Stimulated activated CD8-positive, alpha-beta memory T cell treated with anti-CD3 and anti-CD28 coated beads, Interleukin-2, amount 100 ng/mL, for 48 hours (primary cell): ENCODE results near the gene ACADSB.
A peak's percentile ranks its signal among the peaks of the same experiment; 100 is the strongest.

Experiments used
- DNase-seq, 2 donors: peaks; one replicate each; pipeline ENCODE4 v3.0.0-alpha.2; 2020; ENCODE audit warnings: low read depth in 2 of 2

ACADSB gene

DNA sequence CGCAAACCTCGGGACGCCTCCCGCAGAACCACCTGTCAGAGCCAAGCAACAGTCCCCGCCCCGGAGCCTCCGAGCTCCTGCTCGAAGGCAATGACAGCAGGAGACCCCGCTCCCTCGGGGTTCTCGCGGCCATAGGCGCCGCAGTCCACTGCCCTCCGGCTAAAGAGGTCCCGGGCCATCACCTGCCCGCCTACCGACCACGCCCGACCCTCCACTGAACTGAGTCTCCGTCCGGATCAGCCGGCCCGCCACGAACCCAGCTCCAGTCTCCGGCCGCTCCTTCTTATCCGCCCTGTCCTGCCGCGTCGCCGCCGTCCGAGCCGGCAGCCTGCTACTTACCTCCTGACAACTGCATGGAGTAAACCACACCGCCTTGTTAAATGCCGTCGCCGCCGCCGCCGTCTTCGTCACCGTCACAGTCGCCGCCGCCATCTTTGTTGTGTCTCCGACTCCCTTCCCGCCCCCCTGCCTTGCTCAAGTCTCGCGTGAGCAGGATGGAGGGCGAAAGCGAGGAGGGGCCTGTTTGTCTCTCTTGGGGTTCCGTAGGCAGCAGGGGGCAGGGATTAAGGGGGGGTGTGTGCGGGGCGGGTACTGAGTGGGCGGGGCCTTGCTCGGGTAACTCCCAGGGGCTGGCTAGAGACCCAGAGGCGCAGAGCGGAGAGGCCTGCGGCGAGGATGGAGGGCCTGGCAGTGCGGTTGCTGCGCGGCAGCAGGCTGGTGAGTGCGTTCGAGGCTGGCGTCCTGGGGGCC lies at the start of gene ACADSB, which contains the start of gene IKZF5:
TSS of gene ACADSB (plus strand) at position 652 of the 750 bp plus-strand sequence. CDS start at position 676, 24 bp downstream.
TSS of gene IKZF5 (minus strand) at position 441 of the 750 bp plus-strand sequence. CDS start 10,170 bp downstream, outside the sequence.
- peak; percentile 86 to 87 for DNase-seq

DNA sequence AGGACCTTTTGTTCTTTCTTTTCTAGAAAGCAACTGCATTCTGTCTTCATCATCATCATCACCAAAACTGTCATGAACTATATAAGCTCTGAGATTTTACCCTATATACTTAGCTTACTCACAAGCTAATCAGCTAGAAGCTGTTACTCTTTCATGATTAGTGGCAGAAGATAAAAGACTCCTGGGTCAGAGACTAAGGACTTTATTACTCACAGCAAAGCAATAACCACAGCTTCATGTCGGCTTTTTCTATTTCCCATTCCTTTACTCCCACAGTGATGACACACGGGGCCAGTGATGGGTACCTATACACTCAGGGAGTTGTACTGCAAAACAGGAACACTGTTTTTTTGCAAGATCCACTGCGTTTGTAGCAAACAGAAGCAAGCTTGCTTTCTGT lies 46.4 kb upstream of the ACADSB start:
- no peak for DNase-seq

DNA sequence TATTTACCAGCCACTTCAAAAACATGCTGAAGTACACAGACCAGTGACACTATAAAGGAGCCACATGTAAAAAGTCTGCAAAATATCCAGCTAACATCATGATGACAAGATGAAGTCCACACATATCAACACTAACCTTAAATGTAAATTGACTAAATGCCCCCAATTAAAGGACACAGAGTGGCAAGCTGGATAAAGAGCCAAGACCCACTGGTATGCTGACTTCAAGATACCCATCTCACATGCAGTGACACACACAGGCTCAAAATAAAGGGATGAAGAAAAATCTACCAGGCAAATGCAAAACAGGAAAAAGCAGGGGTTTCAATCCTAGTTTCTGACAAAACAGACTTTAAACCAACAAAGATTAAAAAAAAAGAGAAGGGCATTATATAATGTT lies 41.9 kb upstream of the ACADSB start:
- no peak for DNase-seq

DNA sequence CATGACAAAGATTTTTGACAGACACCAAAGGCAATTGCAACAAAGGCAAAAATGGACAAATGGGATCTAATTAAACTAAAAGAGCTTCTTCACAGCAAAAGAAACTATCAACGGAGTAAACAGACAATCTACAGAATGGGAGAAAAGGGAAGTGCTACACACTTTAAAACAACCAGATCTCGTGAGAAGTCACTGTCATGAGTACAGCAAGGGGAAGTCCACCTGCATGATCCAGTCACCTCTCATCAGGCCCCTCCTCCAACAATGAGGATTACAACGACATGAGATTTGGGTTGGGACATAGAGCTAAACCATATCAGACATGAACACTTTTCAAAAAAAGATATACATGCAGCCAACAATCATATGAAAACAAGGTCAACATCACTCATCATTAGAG lies 40.1 kb upstream of the ACADSB start:
- DNase-seq: no peak

DNA sequence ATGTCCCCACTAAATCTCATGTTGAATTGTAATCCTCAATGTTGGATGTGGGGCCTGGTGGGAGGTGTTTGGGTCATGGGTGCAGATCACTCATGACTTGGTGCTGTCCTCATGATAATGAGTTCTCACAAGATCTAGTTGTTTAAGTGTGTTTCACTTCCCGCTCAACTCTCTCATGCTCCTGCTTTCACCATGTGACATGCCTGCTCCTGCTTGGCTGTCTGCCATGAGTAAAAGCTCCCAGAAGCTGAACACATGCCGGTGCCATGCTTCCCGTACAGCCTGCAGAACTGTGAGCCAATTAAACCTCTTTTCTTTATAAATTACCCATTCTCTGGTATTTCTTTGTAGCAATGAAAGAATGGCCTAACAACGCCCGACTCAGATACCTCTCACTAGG lies 34.8 kb upstream of the ACADSB start:
- DNase-seq: no peak

DNA sequence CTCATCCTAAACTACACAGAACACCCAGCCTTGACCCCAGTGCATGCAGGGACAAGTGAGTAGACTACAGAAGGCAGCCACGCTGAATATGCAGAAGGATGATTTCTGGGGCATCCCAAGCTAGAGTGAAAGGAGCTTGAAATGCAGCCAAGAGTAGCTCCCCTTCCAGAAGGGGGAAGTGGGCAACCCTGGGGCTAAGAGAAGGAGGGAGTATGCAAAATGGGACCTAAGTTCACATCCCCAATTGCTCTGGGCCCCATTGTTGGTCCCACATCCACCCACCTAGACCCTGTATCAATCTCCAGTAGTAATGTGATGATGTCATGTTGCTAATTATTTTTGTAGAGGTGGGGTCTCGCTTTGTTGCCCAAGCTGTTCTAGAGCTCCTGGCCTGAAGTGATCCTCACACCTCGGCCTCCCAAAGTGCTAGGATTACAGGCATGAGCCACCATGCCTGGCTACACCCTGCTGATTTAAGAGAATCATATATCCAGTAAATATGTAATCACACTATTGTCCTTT lies 34.2 kb upstream of the ACADSB start:
- no peak for DNase-seq

DNA sequence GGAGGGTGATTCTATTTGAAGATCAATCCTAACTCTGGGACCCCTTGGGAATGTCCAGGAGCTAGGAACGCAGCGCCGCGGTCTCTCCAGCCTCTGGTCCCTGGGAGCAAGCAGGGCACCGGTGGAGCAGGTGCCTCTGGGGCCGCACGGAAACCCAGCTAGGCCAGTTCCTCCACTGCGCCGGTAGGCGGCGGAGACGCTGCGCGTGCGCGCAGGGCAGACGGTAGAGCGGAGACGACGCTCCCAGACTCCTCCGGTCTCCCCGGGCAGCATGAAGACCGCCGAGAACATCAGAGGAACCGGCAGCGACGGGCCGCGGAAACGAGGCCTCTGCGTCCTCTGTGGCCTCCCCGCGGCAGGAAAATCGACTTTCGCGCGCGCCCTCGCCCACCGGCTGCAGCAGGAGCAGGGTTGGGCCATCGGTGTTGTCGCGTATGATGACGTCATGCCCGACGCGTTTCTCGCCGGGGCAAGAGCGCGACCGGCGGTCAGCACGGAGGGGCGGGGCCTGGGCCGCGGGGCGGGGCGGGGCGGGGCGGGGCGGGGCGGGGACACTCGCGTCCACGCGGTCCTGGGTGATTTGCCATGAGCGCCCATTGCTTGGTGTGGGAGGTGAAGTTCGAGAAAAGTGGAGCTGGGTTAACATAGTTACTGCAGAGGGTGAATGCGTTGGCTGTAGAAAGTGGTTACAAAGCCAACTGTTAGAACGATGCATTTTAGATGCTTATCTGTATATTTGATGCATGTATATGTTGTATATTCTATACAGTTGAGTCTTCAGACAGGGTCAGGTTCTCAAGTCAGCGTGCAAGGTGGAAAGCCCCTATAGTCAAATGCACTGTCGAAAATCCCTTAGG lies 28.4 kb upstream of the ACADSB start, which contains the start of gene PSTK:
TSS of gene PSTK (plus strand) at position 193 of the 857 bp plus-strand sequence. CDS start at position 272, 79 bp downstream.
- DNase-seq: peak; percentile 81 to 82

DNA sequence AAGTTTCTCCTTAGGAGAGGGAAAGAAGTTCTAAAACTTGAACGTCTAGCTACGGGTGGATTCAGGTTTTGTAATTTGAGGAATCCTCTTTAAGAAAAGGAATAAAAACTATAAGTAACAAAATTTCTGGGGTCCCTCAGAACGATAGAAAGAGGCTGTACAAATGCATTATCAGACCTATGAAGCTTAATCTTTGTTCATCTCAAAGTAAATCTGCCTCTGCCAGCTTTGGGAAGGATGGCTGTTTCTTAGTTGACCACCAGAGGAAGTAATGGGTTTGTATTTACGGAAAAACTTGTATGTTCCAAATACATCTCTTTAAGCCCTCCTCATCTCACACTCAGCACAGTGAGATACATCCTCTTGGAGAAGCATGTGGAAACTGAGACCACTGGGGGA lies 27.7 kb upstream of the ACADSB start:
- no peak for DNase-seq

DNA sequence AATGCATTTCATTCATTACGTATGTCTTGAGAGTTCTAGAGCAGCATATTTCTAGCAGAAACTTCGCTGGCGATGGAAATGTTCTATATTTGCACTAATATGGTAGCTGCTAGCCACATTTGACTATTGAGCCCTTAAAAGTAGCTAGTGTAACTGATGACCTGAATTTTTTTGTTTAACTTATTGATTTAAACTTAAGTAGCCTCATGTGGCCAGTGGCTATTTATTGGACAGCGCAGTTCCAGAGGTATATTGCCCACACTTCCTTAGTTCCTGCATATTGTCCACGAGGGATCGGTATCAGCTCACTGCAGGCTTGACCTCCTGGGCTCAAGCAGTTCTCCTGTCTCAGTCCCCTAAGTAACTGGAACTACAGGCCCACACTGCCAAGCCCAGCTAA lies 24.9 kb upstream of the ACADSB start:
- DNase-seq: no peak

DNA sequence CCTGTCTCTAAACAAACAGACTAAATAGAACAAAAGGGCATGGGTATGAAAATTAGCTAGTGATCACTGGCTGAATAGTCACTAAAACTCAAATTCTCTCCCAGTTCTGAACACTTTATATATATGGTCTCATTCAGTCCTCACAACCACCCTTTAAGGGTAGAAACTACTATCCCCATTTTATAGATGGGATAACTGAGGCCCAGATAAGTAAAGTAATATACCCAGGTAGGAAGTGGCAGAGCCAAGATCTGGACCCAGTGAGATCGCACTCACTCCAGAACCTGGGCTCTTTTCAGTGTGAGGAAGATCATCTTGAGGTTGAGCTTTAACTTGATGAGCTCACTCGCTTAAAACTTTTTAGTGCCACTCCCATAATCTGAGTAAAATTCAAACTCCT lies 24.1 kb upstream of the ACADSB start:
- no peak for DNase-seq

DNA sequence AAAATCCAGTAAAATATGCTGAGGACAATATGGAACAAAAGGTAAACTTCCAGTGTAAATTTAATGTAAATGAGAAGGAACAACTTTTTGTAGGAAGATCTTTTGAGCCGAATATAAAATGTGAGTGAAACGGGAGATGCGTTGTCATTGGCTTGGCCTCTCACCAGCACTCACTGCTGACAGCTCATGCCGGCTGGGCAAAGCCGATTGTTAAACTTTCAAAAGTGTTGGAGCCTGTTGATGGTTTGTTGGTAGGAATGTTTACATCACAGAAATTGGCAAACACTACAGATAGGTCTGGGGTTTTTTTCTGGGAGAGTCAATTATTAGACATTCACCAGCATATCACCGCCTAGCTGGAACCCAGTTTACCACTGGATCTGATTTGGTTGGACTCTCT lies 22.5 kb upstream of the ACADSB start:
- no peak for DNase-seq

DNA sequence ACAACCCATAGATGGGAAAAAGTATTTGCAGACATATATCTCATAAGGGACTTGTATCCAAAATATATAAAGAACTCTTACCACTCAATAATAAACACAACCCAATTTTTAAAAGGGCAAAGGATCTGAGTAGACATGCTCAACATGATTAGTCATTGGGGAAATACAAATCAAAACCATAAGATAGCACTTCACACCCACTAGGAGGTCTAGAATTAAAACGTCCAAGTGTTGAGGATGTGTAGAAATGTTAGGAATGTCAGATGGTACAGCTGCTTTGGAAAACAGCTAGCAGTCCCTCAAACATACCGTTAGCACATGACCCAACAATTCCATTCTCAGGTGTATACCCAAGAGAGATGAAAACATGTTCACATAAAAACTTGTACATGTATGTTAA lies 20.3 kb upstream of the ACADSB start:
- DNase-seq: no peak

DNA sequence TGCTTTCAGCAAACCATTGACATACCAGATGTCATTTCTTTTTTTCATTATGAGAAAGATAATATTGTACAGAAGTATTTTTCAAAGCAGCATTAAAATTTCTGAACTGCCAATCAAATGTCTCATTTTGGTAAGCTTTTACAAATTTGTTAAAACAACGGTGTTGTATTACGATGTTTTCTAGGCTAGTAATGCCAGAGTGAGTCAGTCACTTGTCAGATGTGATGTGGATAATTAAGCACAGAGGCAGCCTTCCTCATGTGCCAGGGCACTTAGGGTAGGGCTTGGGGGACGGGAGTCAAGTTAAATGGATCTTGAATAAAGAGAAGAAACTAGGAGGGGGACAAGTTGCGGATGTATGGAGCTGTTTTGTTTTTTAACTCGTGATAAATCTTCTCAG lies 18.5 kb upstream of the ACADSB start:
- DNase-seq: no peak

DNA sequence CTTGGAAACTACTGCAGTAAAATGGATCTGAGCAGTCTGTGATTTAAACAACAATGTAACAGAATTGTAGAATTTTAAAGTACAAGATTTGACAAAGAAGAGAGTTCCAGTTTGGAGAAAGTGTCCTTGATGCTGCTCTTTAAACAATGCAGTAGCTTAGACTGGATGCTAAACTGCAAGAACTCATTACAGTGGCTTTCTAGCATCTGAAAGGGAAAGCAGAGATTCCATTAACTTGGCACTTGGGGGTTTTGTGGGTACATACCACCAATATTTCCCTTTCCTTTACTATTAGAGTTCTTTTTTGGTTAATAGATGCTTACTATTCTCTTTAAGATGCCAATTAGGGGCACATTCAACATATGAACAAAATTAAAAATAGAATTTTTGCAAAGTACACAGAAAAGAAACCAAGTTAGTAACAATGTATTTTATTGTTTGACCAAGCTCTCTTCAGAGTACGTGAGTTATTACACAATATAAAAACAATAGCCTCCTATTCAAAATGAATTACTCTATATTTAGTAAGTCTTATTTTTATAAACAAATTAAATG lies 16.7 kb upstream of the ACADSB start:
- no peak for DNase-seq

DNA sequence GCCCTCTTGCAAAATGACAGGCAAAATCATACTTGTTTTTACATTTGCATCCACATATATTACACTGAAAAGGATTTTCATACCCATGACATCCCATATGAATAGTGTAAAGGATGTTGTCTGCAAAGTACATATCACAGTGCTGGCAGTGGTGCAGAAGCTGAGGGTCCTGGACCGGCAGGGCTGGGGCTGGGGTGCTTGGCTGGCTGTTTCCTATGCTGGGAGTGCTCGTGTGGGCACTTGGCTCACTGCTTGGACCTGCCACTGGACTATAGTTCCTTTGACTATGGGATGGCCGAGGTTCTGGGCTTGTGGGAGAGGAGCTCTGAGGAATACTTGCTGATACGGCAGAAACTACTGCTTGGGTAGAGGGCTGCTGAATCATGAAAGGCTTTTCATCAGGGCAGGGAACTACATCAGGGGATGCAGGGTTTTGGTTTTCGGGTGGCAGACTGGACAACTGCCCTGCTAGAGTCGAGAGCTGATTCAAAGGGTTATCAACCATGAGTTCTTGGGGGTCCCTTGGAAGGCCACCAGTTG lies 14.9 kb upstream of the ACADSB start:
- DNase-seq: no peak

DNA sequence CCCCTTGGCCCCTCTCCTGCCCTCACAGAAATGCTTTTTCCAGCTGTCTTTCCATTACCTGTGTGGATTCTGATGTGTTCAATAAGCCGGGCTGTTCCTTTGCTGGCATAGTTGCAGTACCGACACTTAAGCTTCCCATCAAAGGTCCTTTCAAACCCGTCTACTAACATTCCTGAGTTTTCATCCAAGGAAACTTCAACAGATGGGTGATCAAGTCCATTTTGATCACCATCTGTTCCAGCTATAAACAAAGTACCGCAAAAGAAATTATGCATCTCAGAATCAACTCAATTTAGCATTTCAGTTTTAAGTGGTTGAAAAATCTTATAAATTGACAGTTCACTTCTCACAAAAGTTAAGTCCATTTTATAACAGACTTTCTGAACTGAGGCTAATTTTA lies 12.9 kb upstream of the ACADSB start:
- no peak for DNase-seq

DNA sequence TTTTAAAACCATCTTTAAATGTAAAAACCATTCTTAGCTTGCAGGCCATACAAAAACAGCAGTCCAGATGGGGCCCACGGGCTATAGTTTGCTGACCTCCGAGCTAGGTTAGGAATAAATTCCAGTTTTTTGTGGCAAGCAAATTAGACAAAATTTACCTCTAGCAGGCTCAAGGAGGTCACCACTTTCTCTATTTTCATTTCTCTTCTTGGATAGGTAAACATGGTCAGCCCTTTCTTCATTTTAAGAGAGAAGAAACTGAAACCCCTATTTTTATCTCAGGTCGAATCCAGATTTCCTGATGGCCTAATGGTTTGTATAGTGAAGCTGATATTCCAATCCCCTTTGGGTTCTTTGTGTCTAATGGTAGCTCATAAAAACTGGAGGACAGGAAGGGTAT lies 10.9 kb upstream of the ACADSB start:
- no peak for DNase-seq

DNA sequence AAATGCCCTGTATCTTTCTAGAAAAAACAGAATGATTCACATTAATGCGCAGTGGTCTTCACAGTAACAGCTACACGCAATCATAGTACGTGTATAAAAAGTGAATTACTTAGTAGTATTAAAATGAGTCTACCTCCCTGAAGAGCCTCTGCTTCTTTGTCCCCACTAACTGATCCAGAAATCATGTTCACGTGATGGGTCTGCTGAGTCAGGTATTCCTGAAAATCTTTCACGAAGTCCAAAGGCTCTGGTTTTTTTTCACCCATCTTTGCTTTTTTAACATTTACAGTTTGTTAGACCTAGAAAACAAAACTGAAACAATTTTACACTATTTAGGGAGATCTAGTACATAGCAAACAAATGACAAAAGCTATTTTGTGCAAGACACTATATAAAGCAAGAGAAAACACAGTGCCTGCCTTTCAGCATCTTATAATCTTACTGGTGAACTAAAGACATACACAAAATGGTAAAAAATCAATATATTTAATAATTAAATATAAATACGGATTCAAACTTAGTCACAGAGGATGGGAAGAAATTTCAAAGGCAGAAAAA lies 10.4 kb upstream of the ACADSB start:
- DNase-seq: no peak

DNA sequence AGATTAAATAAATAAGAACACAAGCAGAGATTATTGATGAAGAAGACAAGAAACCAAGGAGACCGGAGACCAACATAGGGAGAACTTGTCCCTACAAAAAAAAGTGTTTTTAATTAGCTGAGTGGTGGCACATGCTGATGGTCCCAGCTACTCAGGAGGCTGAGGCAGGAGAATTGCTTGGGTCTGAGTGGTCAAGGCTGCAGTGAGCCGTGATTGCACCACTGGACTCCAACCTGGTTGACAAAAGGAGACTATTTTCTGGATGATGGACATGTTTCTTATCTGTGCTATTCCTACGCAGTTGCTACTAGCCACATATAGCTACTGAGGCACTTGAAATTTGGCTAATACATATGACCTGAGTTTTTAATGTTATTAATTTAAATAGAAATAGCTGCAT lies 9.9 kb upstream of the ACADSB start:
- no peak for DNase-seq

DNA sequence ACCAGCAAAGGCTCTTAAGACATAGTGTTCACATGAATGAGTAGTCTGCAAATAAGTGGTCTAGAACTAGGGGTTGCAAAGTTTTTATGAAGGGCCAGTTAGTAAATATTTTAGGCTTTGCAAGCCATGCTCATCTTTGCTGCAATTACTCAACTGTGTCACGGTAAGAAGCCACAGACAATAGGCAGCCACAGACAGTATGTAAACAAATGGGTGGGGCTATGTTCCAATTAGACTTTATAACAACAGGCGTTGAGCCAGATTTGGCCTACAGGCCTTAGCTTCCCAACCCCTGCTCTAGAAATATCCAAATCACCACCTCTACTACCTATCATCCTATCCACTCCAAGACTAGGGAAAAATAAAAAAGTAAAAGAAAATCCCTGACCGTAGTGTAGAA lies 9.5 kb upstream of the ACADSB start:
- no peak for DNase-seq

DNA sequence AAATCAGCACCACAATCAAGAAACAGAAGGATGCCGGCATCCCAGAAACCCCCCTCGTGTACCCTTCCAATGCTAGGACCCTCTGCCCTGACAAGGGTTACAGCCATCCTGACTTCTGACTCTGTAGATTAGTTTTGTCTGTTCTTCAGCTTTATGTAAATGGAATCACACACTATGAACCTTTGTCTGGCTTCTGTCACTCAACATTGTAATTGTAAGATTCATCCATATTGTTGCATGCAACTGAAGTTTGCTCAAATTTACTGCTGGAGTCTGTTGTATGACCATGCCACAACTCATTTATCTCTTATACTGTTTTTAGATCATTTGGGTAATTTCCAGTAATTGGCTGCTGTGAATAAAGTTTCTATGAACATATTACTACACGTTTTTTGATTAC lies 8.7 kb upstream of the ACADSB start:
- no peak for DNase-seq

DNA sequence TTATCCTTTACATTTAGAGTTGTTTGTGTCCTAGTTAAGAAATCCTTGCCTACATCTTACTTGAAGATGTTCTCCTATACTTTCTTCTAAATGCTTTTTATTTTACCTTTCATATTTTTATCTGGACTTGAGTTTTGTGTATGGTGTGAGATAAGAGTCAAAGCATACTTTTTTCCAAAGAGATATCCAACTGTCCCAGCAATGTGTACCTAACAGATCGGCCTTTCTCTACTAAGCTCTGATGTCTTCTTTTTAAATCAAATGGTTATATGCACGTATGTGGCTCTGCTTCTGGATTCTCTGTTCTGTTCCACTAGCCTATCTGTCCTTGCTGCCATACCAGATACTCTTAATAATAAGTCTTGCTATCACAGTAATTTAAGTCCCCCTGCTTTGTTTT lies 7.4 kb upstream of the ACADSB start:
- DNase-seq: no peak
